Activated T-cell treated with anti-CD3 and anti-CD28 coated beads for 48 hours (primary cell): ENCODE measurements around the gene TCF7L1.

ENCODE experiments used
- DNase-seq: peaks from one replicate; pipeline ENCODE4 v3.0.0-alpha.2; 2020; ENCODE audit warnings: low read depth

TCF7L1 gene

GRCh38 chr2:85230679-85231467 is 97.7 kb downstream of the TCF7L1 start:
- no peak for DNase-seq

GRCh38 chr2:85231468-85231805 is 98.2 kb downstream of the TCF7L1 start:
- no peak for DNase-seq

GRCh38 chr2:85231952-85232351 is 98.8 kb downstream of the TCF7L1 start:
- DNase-seq = no peak

GRCh38 chr2:85234868-85235267 is 101.7 kb downstream of the TCF7L1 start:
- DNase-seq = no peak

- DNase-seq = no peak
These were observed 102.1 kb downstream of the TCF7L1 start for GRCh38 chr2:85235281-85235680.

- no peak for DNase-seq
These were observed 102.9 kb downstream of the TCF7L1 start for GRCh38 chr2:85236084-85236483.

GRCh38 chr2:85237849-85238565 is 104.8 kb downstream of the TCF7L1 start:
- no peak for DNase-seq

- no peak for DNase-seq
These were observed 105.4 kb downstream of the TCF7L1 start for GRCh38 chr2:85238607-85239006.

GRCh38 chr2:85239102-85239501 is 105.9 kb downstream of the TCF7L1 start:
- no peak for DNase-seq

- no peak for DNase-seq
These were observed 106.9 kb downstream of the TCF7L1 start for GRCh38 chr2:85240055-85240454.

GRCh38 chr2:85242321-85242720 is 109.1 kb downstream of the TCF7L1 start:
- DNase-seq = no peak

- DNase-seq = peak; percentile 6
These were observed 110.2 kb downstream of the TCF7L1 start for GRCh38 chr2:85243101-85244072.

GRCh38 chr2:85244828-85245227 is 111.6 kb downstream of the TCF7L1 start:
- DNase-seq = no peak

- no peak for DNase-seq
These were observed 112.7 kb downstream of the TCF7L1 start for GRCh38 chr2:85245891-85246290.

GRCh38 chr2:85246348-85246747 is 113.2 kb downstream of the TCF7L1 start:
- DNase-seq = no peak

GRCh38 chr2:85247610-85248009 is 114.4 kb downstream of the TCF7L1 start:
- DNase-seq = no peak

GRCh38 chr2:85248773-85249509 is 115.7 kb downstream of the TCF7L1 start:
- DNase-seq = no peak

- DNase-seq = no peak
These were observed 116.9 kb downstream of the TCF7L1 start for GRCh38 chr2:85250045-85250444.

- DNase-seq = no peak
These were observed 118.0 kb downstream of the TCF7L1 start for GRCh38 chr2:85251070-85251616.

- no peak for DNase-seq
These were observed 120.7 kb downstream of the TCF7L1 start for GRCh38 chr2:85253890-85254289.

- no peak for DNase-seq
These were observed 121.5 kb downstream of the TCF7L1 start for GRCh38 chr2:85254540-85255300.
